Upper lobe of left lung (tissue), 6 donors: ENCODE results near the gene CACNA1D. TPM values are rescaled to one million over a fixed set of nuclear protein-coding genes. Genes with fewer than 3 reads are reported as not detected.

Experiments
- ATAC-seq, 2 donors: fragments of 200-7000 bp; cut with Tn5 transposase; one replicate each; pipeline ENCODE4 v1.9.1; 2022; ENCODE audit warnings: mild to moderate bottlenecking in 2 of 2, moderate library complexity in 2 of 2; ENCODE audit not compliant: low FRiP score in 2 of 2
- DNase-seq, 2 donors: peaks; one replicate each; pipeline ENCODE4 v3.0.0-alpha.2; 2019 to 2020
- H3K27ac ChIP-seq, 4 donors: fragments of 200-600 bp; sonication (generic); one replicate each; pipeline ENCODE4 v1.5.1; 2016 to 2019
- H3K27me3 ChIP-seq, 4 donors: fragments of 200-600 bp; sonication (generic); one replicate each; pipeline ENCODE4 v1.5.1; 2017 to 2019
- H3K36me3 ChIP-seq, 4 donors: fragments of 200-600 bp; sonication (generic); one replicate each; pipeline ENCODE4 v1.5.1; 2016 to 2019
- H3K4me1 ChIP-seq, 4 donors: fragments of 200-600 bp; sonication (generic); one replicate each; pipeline ENCODE4 v1.5.1; 2018 to 2019
- H3K4me3 ChIP-seq, 4 donors: fragments of 200-600 bp; sonication (generic); one replicate each; pipeline ENCODE4 v1.5.1; 2017 to 2019; ENCODE audit warnings: mild to moderate bottlenecking in 2 of 4, moderate library complexity in 1 of 4
- H3K9me3 ChIP-seq, 4 donors: fragments of 200-600 bp; sonication (generic); one replicate each; pipeline ENCODE4 v1.5.1; 2018 to 2019
- EP300 ChIP-seq, 4 donors: sonication (generic); formaldehyde crosslinking; IDR thresholded peaks; one replicate each; pipeline ENCODE4 v1.5.1; 2017; ENCODE audit warnings: antibody characterized with exemption in 4 of 4, control low read depth in 2 of 4
- POLR2A ChIP-seq, 4 donors: fragments of 450-650 bp; IDR thresholded peaks; one replicate each; pipeline ENCODE4 v1.5.1; 2016 to 2017; ENCODE audit warnings: antibody characterized with exemption in 4 of 4, mild to moderate bottlenecking in 2 of 4
- POLR2AphosphoS5 ChIP-seq, 2 donors: sonication (generic); formaldehyde crosslinking; IDR thresholded peaks; one replicate each; pipeline ENCODE4 v1.5.1; 2017; ENCODE audit warnings: antibody characterized with exemption in 2 of 2
- WGBS, 2 donors: methylation state at CpG; one replicate each; pipeline ENCODE4 v1.1.5; 2017 to 2018; 5-methylcytosine and 5-hydroxymethylcytosine counted together
- total RNA-seq, 6 donors: library from RNA; depleted of rRNA in 4 of 6; stranded (reverse); fragments of >200 nt in 4 of 6; gene quantifications; one replicate each; pipeline versions ENCODE4 v1.1.0 to v1.2.1, GENCODE V29; 2016 to 2021
- TF ChIP-seq, protein P1 (sequence below), 6 experiments: fragments of 450-650 bp in 4 of 6; fragments of 200-600 bp in 2 of 6; sonication (generic) in 2 of 6; IDR thresholded peaks; one replicate each; pipeline ENCODE4 v1.5.1; 2016 to 2019; ENCODE audit warnings: antibody characterized with exemption in 6 of 6
- donor health status: DM: no; HTN: no; CAD: no; lungs with moderate emphysema.
- donor health status: DM: no; HTN: yes; CAD: no; lungs with severe emphysema.

CACNA1D gene
- total RNA-seq, 6 donors from 2014 or later: 17.2 to 221 (median 30.2) TPM

DNA sequence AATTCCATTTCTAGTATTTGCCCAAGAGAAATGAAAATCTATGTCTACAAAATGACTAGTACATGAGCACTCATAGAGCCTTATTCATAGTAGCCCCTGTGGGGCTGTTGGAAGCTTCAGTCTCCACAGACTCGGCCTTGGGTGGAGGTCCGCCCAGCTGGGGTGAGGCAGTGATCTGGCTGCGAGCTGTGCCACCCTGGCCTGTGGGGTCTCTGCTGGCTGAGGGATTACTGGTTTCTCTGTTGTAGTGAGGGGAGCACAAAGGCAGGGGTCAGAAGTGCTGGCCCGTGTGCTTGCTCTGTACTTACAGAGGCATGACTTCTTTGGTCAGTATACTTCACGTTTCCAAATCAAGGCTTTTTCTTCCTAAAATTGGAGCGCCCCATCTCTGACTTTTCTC lies 193.7 kb downstream of the CACNA1D start:
- Histone ChIP-seq H3K36me3 (no peaks in the 10 kb centered on the region), H3K9me3 (no peaks in the 10 kb centered on the region), H3K27ac (no peak overlapping the region), H3K27me3 (no peaks in the 10 kb centered on the region), H3K4me3 (no peak overlapping the region), H3K4me1 (no peaks in the 10 kb centered on the region)
- no peak for TF ChIP-seq POLR2AphosphoS5 (IDR thresholded peaks at IDR 0.05)
- TF ChIP-seq, protein P1, sequence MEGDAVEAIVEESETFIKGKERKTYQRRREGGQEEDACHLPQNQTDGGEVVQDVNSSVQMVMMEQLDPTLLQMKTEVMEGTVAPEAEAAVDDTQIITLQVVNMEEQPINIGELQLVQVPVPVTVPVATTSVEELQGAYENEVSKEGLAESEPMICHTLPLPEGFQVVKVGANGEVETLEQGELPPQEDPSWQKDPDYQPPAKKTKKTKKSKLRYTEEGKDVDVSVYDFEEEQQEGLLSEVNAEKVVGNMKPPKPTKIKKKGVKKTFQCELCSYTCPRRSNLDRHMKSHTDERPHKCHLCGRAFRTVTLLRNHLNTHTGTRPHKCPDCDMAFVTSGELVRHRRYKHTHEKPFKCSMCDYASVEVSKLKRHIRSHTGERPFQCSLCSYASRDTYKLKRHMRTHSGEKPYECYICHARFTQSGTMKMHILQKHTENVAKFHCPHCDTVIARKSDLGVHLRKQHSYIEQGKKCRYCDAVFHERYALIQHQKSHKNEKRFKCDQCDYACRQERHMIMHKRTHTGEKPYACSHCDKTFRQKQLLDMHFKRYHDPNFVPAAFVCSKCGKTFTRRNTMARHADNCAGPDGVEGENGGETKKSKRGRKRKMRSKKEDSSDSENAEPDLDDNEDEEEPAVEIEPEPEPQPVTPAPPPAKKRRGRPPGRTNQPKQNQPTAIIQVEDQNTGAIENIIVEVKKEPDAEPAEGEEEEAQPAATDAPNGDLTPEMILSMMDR (IDR thresholded peaks at IDR 0.05): no peak
- TF ChIP-seq POLR2A (IDR thresholded peaks at IDR 0.05): no peak
- TF ChIP-seq EP300 (IDR thresholded peaks at IDR 0.05): no peak
- DNase-seq: peak in 1 of 2 donors; percentile 26
- no peak for ATAC-seq
- WGBS, 2 donors: 71 to 84% methylated on average over 6 of the region's 6 CpGs

DNA sequence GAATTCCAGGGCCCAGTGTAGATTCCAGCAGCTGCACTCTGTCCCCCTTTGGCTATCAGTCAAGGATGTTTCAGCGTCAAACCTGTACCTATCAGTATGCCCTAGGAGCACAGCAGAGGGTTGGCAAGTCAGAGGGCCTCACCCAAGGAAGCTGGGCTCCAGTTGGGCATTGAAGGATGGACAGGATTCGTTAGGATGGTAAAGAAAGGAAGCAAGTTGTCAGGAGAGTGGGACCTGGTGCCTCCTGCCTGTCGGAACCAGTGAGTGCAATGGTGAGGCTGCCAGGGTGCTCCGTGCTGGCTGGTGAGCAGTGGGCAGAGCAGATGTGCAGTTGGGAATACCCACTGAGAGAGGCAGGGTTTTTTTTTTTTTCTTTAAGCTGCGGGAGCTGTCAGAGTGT lies 194.6 kb downstream of the CACNA1D start:
- no peaks in the 10 kb centered on the region for H3K4me1 ChIP-seq
- no peak for TF ChIP-seq POLR2AphosphoS5 (IDR thresholded peaks at IDR 0.05)
- TF ChIP-seq, protein P1 (IDR thresholded peaks at IDR 0.05): no peak
- TF ChIP-seq POLR2A (IDR thresholded peaks at IDR 0.05): no peak
- TF ChIP-seq EP300 (IDR thresholded peaks at IDR 0.05): no peak
- 59 to 70% methylated on average over 5 of the region's 5 CpGs for WGBS, 2 donors
- H3K4me3 ChIP-seq: no peak overlapping the region
- no peak overlapping the region for H3K27ac ChIP-seq
- H3K27me3 ChIP-seq: no peaks in the 10 kb centered on the region
- ATAC-seq (no peak), DNase-seq (no peak)
- H3K9me3 ChIP-seq: no peaks in the 10 kb centered on the region
- H3K36me3 ChIP-seq: no peaks in the 10 kb centered on the region

DNA sequence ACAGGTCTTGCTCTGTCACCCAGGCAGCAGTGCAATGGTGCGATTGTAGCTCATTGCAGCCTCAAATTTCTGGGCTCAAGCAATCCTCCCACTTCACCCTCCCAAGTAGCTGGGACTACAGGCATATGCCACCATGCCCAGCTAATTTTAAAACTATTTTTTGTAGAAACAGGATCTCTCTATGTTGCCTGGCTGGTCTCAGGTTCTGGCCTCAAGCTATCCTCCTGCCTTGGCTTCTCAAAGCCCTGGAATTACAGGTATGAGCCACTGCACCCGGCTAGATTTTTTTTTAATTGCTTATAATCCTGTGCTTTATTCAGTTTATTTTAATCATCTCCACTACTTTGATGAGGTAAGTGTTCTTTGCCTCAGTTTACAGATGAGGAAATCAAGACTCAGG lies 195.3 kb downstream of the CACNA1D start:
- Histone ChIP-seq H3K27me3 (no peaks in the 10 kb centered on the region), H3K27ac (no peak overlapping the region), H3K9me3 (no peaks in the 10 kb centered on the region), H3K4me3 (no peak overlapping the region), H3K36me3 (no peaks in the 10 kb centered on the region), H3K4me1 (no peaks in the 10 kb centered on the region)
- WGBS, 2 donors: 85 to 90% methylated on average over 2 of the region's 2 CpGs
- DNase-seq (no peak), ATAC-seq (no peak)
- TF ChIP-seq, protein P1 (IDR thresholded peaks at IDR 0.05): no peak
- TF ChIP-seq POLR2AphosphoS5 (IDR thresholded peaks at IDR 0.05) (no peak), POLR2A (IDR thresholded peaks at IDR 0.05) (no peak), EP300 (IDR thresholded peaks at IDR 0.05) (no peak)

DNA sequence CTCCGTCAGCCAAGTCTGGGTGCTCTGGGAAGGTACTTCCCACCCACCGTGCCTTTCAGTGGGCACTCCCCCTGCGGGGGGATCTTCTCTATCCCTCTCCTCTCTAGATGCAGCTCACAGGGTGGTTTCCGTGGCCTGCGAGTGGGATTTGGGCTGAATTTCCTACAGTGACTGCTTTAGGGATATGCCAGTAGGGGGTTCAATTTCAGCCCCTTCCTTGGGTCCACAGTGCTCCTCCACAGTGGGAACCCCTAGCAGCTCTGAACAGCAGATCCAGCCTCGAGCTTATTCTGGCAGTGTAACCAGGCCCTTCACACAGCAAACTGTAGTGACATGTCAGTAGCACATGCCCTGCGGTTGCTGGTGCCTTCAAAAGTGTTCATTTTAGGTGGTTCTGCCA lies 196.1 kb downstream of the CACNA1D start:
- ATAC-seq (no peak), DNase-seq (no peak)
- Histone ChIP-seq H3K4me3 (no peak overlapping the region), H3K36me3 (no peaks in the 10 kb centered on the region), H3K27me3 (no peaks in the 10 kb centered on the region), H3K4me1 (no peaks in the 10 kb centered on the region), H3K9me3 (no peaks in the 10 kb centered on the region), H3K27ac (no peak overlapping the region)
- 82 to 85% methylated on average over 7 of the region's 7 CpGs for WGBS, 2 donors
- TF ChIP-seq POLR2A (IDR thresholded peaks at IDR 0.05): no peak
- TF ChIP-seq, protein P1 (IDR thresholded peaks at IDR 0.05): no peak

DNA sequence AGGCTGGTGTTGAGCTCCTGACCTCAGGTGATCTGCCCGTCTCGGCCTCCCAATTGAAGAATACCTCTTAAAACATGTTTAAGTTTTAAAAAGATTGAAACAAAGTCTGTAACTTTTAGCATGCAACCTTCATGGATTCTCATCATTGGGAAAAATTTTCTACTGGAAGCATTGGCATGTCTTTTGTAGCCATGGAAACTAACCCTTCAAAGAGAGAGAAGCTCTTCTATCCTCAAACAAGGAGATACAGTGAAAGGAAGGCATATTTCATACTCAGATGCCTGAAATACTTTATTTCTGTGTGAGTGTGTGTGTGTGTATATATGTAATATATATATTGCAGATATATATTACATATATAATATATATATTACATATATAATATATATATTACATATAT lies 196.9 kb downstream of the CACNA1D start:
- Histone ChIP-seq H3K4me1 (no peaks in the 10 kb centered on the region), H3K27ac (no peak overlapping the region), H3K4me3 (no peak overlapping the region), H3K9me3 (no peaks in the 10 kb centered on the region), H3K27me3 (no peaks in the 10 kb centered on the region), H3K36me3 (no peaks in the 10 kb centered on the region)
- WGBS, 2 donors: 96 to 98% methylated on average over 2 of the region's 2 CpGs
- DNase-seq (no peak), ATAC-seq (no peak)
- no peak for TF ChIP-seq EP300 (IDR thresholded peaks at IDR 0.05)
- TF ChIP-seq, protein P1 (IDR thresholded peaks at IDR 0.05): no peak
- no peak for TF ChIP-seq POLR2A (IDR thresholded peaks at IDR 0.05)
- no peak for TF ChIP-seq POLR2AphosphoS5 (IDR thresholded peaks at IDR 0.05)
